Stimulated activated CD4-positive, alpha-beta T cell treated with anti-CD3 and anti-CD28 coated beads, Interleukin-1b, Interleukin-23, amount 100 ng/mL, for 4 hours (primary cell): ENCODE data around the gene ROBO1.

ENCODE experiments used
- DNase-seq, 2 donors: peaks; one replicate each; pipeline ENCODE4 v3.0.0-alpha.2; 2020; ENCODE audit warnings: low read depth in 2 of 2

ROBO1 gene

DNA sequence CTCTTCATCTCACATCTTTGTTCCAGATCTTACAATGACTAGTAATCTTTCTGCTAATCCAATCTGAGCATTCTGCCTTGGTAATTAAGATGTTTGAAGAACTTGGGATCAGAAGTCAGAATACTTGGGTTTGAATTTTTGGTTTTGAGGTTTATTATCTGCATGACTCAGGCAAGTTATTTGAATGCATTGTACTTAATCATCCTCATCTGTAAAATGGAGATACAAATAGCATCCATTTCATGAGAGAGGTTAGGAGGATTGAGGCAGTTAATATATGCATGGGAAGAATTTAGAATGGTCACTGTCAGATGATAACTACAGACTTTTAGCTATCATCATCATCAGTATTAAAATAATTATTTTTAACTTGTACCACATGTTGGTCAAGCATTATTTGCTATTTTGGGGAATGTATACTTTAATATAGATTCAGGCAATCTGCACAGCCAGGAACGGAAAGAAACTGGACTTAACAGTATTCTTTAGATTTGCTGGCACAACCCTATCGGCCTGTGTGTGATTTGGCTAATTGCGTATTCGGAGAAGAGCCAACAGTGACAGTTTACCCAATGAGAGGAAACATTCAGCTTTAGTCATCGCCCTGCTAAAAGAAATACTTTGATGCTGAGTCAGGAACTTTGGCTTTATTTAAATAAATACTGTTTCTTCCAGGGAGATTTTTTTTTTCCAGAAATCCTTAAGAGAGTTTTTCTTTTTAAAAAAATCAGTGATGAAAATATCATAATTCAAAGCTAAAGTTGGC lies 600.0 kb downstream of the ROBO1 start:
- no peak for DNase-seq

DNA sequence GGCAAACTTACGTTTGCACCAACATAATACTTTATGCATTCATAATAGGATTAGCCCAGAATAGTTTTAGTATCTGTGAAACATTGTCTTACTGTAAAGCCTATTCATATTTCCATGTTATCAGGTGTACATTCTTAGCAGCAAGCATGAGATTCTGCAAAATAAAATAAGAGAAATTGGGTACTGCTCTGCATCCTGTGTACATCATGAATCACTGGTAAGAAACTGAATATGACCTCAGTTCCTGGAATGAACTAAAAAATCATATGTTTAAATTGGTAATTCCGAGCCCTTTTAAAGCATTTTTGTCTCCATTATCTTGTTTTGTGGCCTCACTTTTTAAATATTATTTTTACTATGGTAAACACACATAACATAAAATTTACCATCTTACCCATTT lies 605.1 kb downstream of the ROBO1 start:
- no peak for DNase-seq

DNA sequence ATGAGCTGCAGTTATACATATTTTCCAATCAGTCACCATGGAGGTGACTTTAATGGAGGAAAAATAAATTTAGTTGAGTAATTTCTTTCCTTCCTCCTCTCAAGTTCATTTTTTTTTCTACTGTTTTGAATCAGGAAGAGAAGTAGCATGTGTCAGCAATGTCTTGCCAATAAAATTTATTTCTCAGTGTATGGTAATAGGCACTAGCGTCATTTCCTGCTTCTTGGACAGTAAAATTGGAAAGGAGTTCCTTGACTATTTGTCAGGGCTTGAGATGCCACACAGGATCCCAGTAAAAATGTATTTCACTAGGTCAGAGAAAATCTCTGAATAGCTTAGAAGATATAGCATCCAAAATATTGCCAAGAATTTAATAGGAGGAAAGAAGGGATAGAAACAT lies 605.9 kb downstream of the ROBO1 start:
- no peak for DNase-seq

DNA sequence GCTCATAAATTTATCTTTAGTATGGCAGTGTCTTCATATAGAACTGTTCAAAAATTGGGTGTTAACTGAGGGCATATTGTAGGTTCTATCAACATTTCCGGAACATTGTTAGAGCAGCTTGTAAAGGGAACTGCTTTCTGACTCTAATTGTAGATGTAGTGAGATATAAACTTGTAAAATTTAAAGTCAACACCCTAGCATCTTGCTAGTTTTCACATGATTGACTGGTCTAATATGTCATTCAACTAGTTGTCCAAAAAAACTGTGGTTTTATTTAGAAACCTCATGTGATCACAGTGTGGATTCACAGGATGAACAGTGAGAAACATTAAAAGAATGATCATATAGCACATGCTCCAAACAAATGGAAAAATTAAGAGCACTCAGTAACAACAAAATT lies 607.4 kb downstream of the ROBO1 start:
- DNase-seq, result no peak

DNA sequence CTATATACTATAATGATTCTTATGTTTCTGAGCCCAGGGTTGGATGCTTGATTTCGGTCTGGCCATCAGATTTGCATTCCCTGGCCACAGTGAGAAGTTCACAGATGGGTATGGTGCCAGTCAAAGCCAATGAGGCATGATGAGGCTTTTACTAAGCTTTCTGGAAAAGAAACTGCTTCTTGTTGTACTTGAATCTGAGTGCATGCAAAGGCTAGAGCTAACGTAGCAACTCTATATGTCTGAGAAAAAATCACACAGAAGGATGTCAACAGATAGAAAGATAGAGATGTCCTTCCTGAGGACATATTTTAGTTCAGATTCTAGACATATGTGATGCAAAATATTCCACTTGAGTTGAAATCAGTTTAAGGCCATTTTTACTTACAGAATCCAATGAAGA lies 608.1 kb downstream of the ROBO1 start:
- DNase-seq, result no peak

DNA sequence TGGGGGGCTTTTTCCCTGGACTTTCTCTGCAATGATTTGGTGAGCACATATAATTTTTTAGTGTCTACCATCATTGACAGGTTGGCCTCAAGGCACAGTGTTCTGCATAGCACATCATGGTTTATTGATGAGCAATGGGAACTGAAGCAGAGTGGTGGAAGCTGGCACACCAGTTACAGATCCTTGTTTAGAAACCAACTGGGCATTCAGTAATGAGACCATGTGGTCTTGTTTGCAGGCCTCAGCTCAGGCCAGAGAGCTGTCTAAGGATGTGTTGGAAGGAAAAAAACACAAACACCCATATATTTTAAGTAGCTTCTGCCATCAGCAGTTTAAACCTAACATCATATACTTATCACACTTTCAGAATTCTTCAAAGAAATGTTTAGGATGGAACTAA lies 610.6 kb downstream of the ROBO1 start:
- DNase-seq, result no peak

DNA sequence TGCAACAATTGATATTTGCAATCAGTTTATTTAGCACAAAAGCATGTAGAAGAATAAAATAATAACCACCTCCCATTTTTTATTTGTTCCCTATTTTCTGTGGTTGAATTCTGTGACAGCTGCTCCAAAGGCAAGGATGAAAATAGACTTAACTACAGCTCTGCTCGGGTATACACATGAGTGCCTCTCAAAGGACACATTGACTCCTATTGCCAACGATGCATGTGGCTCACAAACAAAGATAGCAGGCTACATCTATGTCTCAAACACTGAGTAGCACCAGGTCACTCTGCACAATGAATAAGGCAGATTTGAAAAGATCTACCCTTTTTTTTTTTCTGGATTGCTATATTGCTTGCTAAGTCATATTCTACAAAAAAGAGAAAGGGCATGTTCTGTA lies 612.9 kb downstream of the ROBO1 start:
- no peak for DNase-seq

DNA sequence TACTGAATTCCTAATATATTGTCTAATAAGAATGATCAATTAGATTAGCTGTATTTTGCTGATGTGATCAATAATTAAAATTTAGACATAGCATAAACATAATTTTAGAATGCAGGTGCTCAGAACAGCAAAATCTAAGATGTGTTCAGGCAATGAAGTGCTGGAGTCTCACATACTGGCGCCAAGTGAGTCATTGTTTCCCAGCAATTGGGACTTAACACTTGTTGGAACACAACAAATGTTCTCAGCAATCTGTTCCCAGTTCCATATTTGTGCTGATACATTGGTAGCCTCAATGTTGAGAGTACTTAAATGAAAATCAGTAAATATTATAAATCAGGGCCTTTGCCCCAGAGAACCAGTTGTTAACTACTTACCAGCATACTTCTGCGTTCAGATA lies 619.0 kb downstream of the ROBO1 start:
- DNase-seq, result no peak

DNA sequence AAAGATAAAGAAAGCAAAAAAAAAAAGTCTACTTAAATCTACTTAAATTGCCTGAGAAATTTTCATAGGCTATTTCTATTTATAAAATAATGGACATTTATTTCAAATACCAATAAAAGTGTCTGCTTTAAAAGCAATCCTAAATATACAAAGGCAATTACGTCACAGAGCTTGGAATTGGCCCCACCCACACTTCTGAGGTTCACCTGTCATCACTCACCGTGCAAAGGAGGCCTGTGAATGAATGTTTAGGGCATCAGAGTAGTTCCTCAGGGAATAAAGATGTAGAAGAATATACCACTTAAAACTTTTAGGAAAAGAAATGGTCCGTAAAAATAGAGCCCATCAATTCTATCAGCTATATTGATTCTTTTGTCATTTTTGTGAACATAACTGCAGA lies 621.8 kb downstream of the ROBO1 start:
- DNase-seq, result no peak

DNA sequence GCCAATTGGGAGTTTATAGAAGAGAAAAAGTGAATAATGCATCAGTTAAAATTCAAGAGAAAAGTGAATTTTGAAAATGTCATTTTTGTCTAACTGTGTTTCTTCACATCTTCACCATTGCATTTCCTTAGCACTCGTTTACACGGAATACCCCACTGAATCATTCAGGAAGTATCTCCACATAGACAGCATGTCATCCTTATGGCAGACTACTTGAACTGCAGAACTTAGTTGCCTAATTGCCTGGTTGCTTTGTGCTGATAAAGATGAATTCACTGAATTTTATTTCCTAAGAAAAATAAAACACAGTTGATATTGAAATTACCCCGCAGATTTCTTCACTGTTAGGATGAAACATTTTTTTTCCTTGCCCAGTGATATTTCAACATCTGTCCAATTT lies 627.1 kb downstream of the ROBO1 start:
- DNase-seq, result no peak

DNA sequence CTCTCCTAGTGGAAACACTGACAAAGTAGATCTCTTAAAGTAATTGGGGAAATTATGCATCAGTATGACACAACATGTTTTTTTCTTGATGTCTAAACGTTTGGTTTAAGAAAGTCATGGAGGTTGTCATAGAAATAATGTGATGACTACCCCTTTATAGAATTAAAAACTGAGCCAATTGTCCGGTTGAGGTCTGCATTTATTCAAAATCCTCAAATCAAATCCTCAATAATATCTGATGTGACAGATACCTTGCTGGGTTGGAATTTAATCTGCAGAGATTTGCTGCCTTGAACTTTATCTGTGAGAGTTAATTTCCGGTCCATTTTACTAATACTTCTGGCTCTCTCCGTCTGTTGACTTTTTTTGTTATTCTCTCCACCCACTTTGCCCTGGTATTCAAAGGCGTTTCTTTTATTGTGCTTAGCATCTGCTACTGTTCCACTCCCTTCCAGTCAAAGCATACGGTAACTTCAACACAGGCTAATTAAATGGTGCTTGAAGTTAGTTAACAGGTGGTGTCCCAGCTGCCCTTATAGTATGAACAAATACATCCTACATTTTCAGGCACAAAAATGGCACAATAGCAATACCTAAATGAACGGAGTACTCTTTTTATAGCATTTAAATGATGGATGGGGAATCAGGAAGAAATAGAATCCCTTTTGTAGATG lies 628.3 kb downstream of the ROBO1 start:
- DNase-seq, result no peak

DNA sequence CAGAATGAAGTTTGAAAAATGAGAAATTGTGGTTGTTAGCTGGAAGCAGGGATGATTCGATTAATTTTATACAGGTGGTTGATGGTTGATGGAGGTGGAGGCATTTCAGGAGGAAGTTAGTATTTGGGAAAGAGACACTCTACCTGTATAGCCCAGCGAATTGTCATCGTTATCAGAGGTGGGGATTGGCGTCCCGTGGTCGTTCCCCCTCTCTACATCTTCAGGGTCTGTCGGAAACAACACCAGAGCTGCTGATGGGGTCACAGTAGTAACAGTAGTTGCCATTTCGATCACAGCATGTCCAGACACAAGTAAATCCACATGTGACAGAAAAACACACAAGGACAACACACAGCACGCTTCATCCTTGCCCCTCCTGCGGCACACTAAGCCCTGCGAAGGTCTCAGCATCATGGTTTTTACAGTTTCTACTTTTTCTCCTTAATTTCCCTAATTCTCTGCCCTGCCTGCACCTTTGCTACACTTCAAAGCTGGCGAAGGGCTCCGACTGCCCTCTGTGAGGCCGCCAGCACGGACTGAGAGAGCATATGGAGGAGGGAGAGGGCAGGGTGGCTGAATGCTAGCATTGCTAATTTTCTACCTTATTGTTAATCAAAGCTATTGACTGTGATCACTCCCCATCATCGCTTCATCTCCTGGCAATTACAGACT lies 642.3 kb downstream of the ROBO1 start:
- DNase-seq, result no peak

DNA sequence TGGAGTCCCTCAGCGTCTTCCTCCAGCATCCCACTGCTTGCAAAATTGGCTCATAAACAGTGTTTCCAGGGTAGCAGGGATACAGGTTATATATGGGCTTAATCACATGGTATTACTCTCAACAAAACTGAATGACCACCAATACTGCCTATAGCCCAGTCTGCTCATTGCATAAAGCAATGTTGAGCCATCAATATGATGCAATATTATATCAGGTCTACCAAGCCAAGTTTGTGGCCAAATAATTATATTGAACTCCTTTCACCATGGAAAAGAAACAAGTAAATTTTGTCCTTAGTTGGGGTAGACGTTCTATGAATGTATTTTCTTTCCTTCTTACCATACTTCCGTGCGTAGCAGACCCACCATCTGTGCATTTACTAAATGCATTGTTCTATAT lies 652.3 kb downstream of the ROBO1 start:
- DNase-seq, result no peak

DNA sequence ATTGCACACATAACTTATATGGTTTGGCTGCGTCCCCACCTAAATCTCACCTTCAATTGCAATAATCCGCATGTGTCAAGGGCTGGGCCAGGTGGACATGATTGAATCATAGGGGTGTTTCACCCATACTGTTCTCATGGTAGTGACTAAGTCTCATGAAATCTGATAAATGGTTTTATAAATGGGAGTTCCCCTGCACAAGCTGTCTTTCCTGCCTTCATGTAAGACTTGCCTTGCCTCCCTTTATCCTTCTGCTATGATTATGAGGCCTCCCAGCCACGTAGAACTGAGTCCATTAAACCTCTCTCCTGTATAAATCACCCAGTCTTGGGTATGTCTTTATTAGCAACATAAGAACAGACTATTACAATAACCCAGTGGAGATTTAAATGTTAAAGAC lies 653.9 kb downstream of the ROBO1 start:
- no peak for DNase-seq

DNA sequence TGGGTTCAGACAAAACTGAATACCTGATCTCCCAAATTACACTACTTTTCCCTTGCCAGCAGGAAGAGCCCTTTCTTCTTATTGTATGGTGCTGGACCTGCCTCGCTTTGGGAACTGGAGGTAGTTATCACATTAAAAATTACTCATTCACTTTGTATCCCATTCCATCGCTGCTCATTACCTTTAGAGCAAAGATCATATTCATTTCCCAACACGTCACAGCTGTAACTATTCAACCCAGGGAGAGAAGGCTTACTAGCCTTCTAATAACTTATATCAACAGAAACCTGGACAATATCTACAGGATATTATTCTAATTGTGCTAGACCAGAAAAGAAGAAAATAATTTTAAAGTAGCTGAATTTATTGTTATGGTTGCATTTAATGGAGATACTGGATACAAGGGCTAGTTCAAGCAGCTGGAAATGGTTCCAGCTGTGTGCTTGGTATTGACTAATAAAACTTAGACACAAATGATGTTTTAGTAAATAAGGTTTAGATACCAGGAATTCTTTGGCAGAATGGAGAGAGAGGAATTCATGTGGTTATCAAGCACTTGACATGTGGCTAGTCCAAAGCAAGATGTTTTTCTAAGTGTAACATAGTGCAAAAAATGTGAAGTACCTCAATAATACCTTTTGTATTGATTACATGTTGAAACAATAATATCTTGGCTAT lies 656.3 kb downstream of the ROBO1 start:
- no peak for DNase-seq

DNA sequence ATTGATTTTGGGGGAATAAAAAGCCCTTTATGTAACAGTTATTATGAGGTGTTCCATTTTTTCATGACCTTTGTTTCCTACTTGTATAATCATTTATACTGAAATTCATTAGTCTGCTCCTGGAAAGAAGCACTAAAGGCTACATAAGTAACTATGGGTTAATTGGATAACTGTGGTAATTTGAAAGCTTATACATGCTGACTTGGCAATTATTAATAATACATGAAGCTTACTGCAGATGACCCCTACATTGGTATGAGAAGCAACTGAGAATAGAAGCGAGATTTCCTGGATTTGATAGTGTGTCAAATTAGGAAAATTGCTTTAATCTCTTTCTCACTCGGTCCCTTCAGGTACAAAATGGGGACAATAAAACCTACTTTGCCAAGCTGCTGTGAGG lies 658.0 kb downstream of the ROBO1 start:
- no peak for DNase-seq

DNA sequence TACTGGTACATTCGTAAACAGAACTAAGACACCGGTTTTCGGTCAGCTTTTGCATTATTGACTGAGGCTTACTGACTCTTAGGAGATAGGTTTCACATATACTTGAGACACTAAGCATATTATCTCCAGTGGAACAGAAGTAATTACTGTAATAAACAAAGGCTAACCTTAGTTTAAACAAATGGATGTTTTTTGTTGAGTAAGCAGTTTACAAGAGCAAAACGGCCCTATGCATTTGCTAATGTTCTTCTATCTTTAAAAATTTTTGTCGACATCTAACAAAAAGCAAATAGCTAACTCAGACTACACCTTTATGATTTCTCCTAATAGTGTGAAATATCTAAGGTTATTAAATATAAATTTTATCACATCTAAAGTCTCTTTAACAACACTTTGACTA lies 664.5 kb downstream of the ROBO1 start:
- DNase-seq, result no peak

DNA sequence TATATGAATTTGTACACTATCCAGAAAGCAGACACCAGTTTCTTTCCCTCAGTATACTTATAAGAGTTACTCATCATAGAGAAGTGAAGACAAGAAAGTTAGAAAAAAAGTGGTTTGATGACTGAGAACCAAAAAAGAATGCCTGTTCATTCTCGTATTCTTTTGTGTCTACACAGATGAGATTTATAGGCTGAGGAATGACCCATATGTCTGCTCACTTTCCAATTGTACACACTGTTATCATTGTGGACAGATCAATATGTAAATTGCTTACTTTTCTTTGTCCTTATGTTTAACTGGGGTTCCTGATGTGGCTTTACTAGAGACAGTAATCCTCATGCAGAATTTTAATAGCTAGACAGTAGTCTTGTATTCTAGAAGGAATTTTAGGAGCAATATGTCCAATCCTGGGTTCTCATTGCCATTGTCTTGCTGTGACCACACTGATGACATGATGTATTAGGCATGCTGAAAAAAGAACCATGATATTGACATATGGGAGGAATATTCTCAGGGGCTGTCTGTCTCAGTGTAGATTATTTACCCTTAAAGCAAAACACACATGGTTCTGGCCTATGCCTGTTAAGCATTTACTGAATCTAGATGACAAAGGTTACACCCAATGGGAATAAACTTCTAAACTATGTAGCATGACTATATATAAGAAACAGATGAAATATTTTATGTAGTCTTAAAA lies 669.7 kb downstream of the ROBO1 start:
- DNase-seq, result no peak

DNA sequence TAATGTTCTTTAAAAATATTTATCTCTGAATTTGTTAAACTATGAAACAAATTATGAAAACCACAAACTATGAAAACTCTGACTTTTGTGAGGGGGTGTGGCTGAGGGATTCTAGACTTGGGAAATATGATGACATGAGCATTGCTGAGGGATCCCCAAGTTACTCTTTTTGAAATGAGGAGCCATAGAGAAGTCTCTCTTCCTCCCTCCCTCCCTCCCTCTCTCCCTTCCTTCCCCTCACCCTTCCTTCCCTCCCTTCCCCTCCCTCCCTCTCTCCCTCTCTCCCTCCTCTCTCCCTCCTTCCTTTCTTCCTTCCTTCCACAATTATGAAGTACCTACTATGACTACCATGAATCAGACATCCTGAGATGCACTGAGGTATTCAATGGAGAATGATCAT lies 673.1 kb downstream of the ROBO1 start:
- no peak for DNase-seq

DNA sequence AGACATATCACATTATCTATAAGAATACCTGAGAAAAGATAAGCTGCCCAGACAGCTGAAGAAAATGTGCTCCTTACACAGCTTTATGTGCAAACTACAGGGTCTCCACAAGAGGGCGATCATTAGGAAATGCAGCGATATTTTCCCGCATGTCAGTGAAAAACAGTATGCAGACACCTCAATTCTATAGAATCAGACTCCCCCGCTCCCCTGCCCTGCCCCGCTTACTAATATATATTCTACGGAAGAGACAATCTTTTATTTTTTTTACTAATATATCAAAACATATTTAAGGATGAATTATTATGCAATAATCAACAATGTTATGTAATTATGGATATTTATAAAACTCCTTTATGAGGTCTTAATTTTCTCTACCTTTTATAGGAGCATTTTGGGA lies 681.3 kb downstream of the ROBO1 start:
- DNase-seq, result no peak

DNA sequence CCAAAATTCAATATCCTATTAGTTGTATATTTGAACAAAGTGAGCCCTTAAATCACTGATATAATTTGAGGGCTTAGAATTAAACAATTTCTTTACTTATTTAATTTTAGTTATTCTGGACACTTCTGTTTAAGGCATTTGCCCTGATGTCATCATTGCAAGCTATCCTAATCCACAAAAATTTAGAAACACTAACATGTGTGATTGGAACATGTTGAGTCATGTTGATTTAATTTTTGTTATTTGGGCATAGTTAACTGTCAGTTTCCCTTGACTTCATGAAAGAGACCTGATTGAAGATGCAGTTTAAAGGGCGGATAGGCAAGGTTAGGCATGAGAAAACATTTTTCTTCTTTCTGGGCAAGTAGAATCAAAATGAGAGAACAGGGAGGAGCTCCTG lies 682.6 kb downstream of the ROBO1 start:
- DNase-seq, result no peak

DNA sequence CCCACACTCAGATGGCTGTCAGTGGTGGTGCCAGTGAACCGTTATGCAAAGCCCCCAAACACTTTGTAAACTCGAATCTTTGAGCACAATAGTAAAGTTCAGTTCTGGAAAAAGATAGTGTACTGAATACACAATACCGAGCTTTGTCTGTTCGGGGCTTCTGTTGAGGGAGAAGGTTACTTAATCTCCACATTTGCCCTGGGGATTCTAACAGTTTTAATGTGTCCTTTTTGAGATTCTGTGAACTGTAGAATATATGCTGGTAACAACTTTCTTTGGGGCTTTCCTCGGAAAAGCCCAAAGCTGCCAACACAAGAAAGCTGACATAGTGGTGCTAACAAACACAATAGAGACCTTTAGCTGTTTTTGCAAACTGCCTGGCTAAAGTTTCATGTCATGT lies 686.5 kb downstream of the ROBO1 start:
- no peak for DNase-seq
